Measurements from ENCODE around the gene GTF2B. TPM values are rescaled to one million over a fixed set of nuclear protein-coding genes. Genes with fewer than 3 reads are reported as not detected.

Gene GTF2B
- total RNA-seq, 1 experiment from 2014 or later, result 31.9 TPM

- Histone ChIP-seq H3K27me3 (replicated peaks; ENCODE audit: insufficient read depth, low read depth, low read length, poor library complexity) (no peaks in the 10 kb centered on the region), H3K9me3 (ENCODE audit: low read depth, low read length, poor library complexity, severe bottlenecking) (no peaks in the 10 kb centered on the region), H3K36me3 (ENCODE audit: insufficient read depth, low read length, poor library complexity, severe bottlenecking) (peaks cover 9% of the 10 kb centered on the region), H3K4me3 (ENCODE audit: low read depth, low read length, poor library complexity, severe bottlenecking) (no peak overlapping the region), H3K4me1 (ENCODE audit: insufficient read depth, low read length, poor library complexity, severe bottlenecking) (no peaks in the 10 kb centered on the region), H3K27ac (ENCODE audit: low read depth, low read length, poor library complexity, severe bottlenecking) (no peak overlapping the region)
- no peak for TF ChIP-seq EZH2 (IDR thresholded peaks at IDR 0.05; ENCODE audit: borderline replicate concordance, low read depth, low read length, poor library complexity, severe bottlenecking)
- no peak for TF ChIP-seq CTCF (conservative IDR thresholded peaks at IDR 0.05; ENCODE audit: low read depth, low read length)
- POLR2A ChIA-PET (ENCODE audit: low non-redundant PET), result no interaction called here
- CTCF ChIA-PET, result no interaction called here
- no peak for DNase-seq (ENCODE audit: low spot score)
- intact Hi-C loops (cut with micrococcal nuclease; ENCODE audit: unreplicated experiment), result no loop called here
- BruUV-seq (replicated peaks), result no TSS peak
Observed at GRCh38 chr1:88867743-88868521, 23.4 kb downstream of the GTF2B start.

GRCh38 chr1:88851303-88852063 is 39.9 kb downstream of the GTF2B start:
- ChIA-PET CTCF (no interaction called here), POLR2A (ENCODE audit: low non-redundant PET) (no interaction called here)
- TF ChIP-seq EZH2 (IDR thresholded peaks at IDR 0.05; ENCODE audit: borderline replicate concordance, low read depth, low read length, poor library complexity, severe bottlenecking), result no peak
- TF ChIP-seq CTCF (conservative IDR thresholded peaks at IDR 0.05; ENCODE audit: low read depth, low read length), result no peak

GRCh38 chr1:88847643-88848042 is 43.7 kb downstream of the GTF2B start:
- no peak overlapping the region for H3K27ac ChIP-seq (ENCODE audit: low read depth, low read length, poor library complexity, severe bottlenecking)

More at GRCh38 chr1:88851303-88852063, 39.9 kb downstream of the GTF2B start:
- BruUV-seq (replicated peaks), result no TSS peak
- DNase-seq (ENCODE audit: low spot score), result no peak
- intact Hi-C loops (cut with micrococcal nuclease; ENCODE audit: unreplicated experiment), result no loop called here
- Histone ChIP-seq H3K4me1 (ENCODE audit: insufficient read depth, low read length, poor library complexity, severe bottlenecking) (no peaks in the 10 kb centered on the region), H3K4me3 (ENCODE audit: low read depth, low read length, poor library complexity, severe bottlenecking) (no peak overlapping the region), H3K36me3 (ENCODE audit: insufficient read depth, low read length, poor library complexity, severe bottlenecking) (peaks cover 34% of the 10 kb centered on the region), H3K9me3 (ENCODE audit: low read depth, low read length, poor library complexity, severe bottlenecking) (no peaks in the 10 kb centered on the region), H3K27ac (ENCODE audit: low read depth, low read length, poor library complexity, severe bottlenecking) (no peak overlapping the region), H3K27me3 (replicated peaks; ENCODE audit: insufficient read depth, low read depth, low read length, poor library complexity) (no peaks in the 10 kb centered on the region)

More at GRCh38 chr1:88847643-88848042, 43.7 kb downstream of the GTF2B start:
- Histone ChIP-seq H3K9me3 (ENCODE audit: low read depth, low read length, poor library complexity, severe bottlenecking) (no peaks in the 10 kb centered on the region), H3K4me3 (ENCODE audit: low read depth, low read length, poor library complexity, severe bottlenecking) (no peak overlapping the region), H3K4me1 (ENCODE audit: insufficient read depth, low read length, poor library complexity, severe bottlenecking) (no peaks in the 10 kb centered on the region), H3K27me3 (replicated peaks; ENCODE audit: insufficient read depth, low read depth, low read length, poor library complexity) (no peaks in the 10 kb centered on the region), H3K36me3 (ENCODE audit: insufficient read depth, low read length, poor library complexity, severe bottlenecking) (peaks cover 6% of the 10 kb centered on the region)
- intact Hi-C loops (cut with micrococcal nuclease; ENCODE audit: unreplicated experiment), result no loop called here
- CTCF ChIA-PET, result no interaction called here
- TF ChIP-seq CTCF (conservative IDR thresholded peaks at IDR 0.05; ENCODE audit: low read depth, low read length), result no peak
- TF ChIP-seq EZH2 (IDR thresholded peaks at IDR 0.05; ENCODE audit: borderline replicate concordance, low read depth, low read length, poor library complexity, severe bottlenecking), result no peak
- POLR2A ChIA-PET (ENCODE audit: low non-redundant PET), result no interaction called here
- BruUV-seq (replicated peaks), result no TSS peak
- no peak for DNase-seq (ENCODE audit: low spot score)
